Measurements from ENCODE around the gene EFCAB8.
"Not testable (repeated sequence)": the region's sequence is repeated elsewhere in the genome, so short reads cannot be mapped to it uniquely, and the experiment has no call there.

The EFCAB8 gene

GRCh38 chr20:32972181-32973076 lies 113.7 kb downstream of the EFCAB8 start:
- no peak for FAIRE-seq
- no peak for DNase-seq (ENCODE audit: insufficient read length, low spot score)
- no peak for TF ChIP-seq CTCF (IDR thresholded peaks at IDR 0.05; ENCODE audit: insufficient read depth, missing control alignments)

- no peak for FAIRE-seq
- DNase-seq (ENCODE audit: insufficient read length, low spot score): no peak
- TF ChIP-seq CTCF (IDR thresholded peaks at IDR 0.05; ENCODE audit: insufficient read depth, missing control alignments): no peak
Observed at GRCh38 chr20:32973077-32973717, 114.5 kb downstream of the EFCAB8 start.

DNA sequence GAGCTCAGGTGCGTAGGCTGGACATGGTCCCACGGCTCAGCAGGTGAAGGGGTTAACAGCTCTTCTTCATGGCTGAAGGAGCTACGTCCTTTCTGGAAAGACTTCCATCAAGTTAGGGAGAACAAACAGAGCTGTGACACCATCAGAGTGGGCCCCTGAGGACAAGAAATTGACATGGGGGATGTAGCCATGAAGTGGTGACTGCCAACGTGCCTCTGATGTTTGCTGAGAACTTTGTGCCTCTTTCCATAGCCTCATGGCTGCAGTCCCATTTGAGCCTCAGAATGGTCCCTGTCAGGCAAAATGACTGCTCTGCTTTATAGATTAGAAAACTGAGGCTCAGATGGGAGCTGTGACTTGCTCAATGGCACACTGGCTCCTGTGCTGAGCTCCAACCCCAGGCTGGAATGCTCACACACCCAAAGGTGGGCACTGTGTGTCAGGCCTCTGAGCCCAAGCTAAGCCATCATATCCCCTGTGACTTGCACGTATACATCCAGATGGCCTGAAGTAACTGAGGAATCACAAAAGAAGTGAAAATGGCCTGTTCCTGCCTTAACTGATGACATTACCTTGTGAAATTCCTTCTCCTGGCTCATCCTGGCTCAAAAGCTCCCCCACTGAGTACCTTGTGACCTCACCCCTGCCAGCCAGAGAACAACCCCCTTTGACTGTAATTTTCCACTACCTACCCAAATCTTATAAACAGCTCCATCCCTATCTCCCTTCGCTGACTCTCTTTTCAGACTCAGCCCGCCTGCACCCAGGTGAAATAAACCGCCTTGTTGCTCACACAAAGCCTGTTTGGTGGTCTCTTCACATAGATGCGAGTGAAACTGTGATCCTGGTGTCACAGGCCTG lies 115.7 kb downstream of the EFCAB8 start:
- not testable (repeated sequence) for FAIRE-seq; DNase-seq (ENCODE audit: insufficient read length, low spot score)

DNA sequence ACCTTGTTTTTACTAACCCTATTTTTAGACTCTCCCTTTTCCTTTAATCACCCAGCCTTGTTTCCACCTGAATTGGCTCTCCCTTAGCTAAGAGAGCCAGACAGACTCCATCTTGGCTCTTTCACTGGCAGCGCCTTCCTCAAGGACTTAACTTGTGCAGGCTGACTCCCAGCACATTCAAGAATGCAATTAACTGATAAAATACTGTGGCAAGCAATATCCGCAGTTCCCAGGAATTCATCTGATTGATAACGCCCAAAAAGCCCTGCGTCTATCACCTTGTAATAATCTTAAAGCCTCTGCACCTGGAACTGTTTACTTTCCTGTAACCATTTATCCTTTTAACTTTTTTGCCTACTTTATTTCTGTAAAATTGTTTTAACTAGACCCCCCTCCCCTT lies 116.4 kb downstream of the EFCAB8 start:
- not testable (repeated sequence) for DNase-seq (ENCODE audit: insufficient read length, low spot score); FAIRE-seq

DNA sequence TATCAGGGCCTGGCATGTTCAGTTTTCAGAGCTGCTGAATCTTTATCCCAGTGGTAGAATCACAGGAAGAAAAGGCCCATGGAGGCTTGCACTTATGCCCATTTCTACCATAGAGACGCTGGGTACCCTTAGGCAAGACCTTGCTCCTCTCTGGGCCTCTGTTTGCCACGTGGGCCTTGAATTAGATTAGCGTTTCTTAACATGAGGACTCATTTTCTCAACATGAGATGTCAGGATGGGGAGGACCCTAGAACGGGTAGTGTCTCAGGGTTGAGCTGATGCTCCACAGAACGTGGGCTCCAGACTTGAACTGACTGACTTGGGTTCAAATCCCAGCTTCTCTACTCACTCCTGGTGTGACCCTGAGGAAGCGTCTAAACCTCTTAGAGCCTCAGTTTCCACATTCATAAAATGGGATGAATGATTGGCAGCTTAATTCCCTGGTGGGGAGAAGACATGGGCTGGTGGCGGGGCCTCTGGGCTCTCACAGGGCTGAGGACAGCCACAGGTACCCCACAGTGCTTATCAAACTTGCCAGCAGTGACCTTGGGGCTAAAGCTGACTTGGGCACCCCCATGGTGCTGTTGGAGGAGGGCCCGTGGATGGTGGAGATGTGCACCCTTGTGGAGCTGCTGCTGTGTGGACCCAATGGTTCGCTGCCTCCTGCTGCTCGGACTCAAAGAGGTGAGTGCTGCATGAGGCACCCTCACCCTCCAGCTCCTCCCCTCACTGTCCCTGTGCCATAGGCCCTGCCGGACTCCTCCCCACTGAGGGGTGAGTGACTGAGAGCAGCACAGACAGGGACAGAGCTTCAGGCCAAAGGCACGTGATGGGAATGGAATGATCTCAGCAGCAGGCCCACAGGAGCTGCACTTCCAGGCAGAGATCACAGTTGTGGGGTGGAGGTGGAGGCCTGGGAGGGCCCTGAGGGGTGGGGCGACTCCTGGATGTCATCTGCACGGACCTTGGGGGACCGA lies 117.3 kb downstream of the EFCAB8 start:
- DNase-seq (ENCODE audit: insufficient read length, low spot score) (no peak), FAIRE-seq (no peak)
- no peak for TF ChIP-seq CTCF (IDR thresholded peaks at IDR 0.05; ENCODE audit: insufficient read depth, missing control alignments)

DNA sequence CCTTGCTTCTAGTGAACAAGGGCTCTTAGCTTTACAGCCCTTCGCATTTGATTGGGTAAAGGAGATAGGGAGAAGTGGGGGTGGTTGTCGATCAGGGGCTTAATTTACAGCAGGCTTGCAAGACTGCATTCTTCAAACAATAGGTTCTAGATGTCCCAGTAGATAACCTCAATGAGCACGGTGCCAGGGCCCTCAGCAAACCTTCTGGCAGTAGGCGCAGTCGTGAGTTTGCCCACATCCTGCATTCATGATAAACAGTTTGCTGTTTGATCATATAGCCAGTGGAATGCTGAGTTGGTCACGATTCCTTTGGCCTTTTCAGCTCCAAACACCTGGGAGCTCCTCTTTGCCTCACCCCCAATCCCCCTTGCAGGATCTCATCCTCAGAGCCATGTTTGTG lies 118.0 kb downstream of the EFCAB8 start:
- FAIRE-seq: no peak
- no peak for DNase-seq (ENCODE audit: insufficient read length, low spot score)
- no peak for TF ChIP-seq CTCF (IDR thresholded peaks at IDR 0.05; ENCODE audit: insufficient read depth, missing control alignments)

- FAIRE-seq (no peak), DNase-seq (ENCODE audit: insufficient read length, low spot score) (no peak)
- TF ChIP-seq CTCF (IDR thresholded peaks at IDR 0.05; ENCODE audit: insufficient read depth, missing control alignments): no peak
Observed at GRCh38 chr20:32977281-32978008, 118.7 kb downstream of the EFCAB8 start.

Measured in D721Med (cell line).